HepG2 (cell line): ENCODE data around the gene DPH1. TPM values are rescaled to one million over a fixed set of nuclear protein-coding genes. Genes with fewer than 3 reads are reported as not detected.

Experiments
- FOXK1 ChIP-seq: sonication (generic); formaldehyde crosslinking; IDR thresholded peaks from 2 replicates; pipeline ENCODE4 v1.4.0; 2020; ENCODE audit warnings: low read depth, missing genetic modification reagents, borderline replicate concordance
- HOMEZ ChIP-seq: IDR thresholded peaks from 2 replicates; pipeline ENCODE4 v1.6.1; 2016; ENCODE audit warnings: low read depth
- KMT2A ChIP-seq: sonication (generic); formaldehyde crosslinking; IDR thresholded peaks from 2 replicates; pipeline ENCODE4 v1.4.0; 2020; ENCODE audit warnings: missing genetic modification reagents
- LRRFIP1 ChIP-seq: sonication (generic); formaldehyde crosslinking; conservative IDR thresholded peaks from 2 replicates; pipeline ENCODE4 v1.4.0; 2020; ENCODE audit warnings: missing genetic modification reagents
- MAF1 ChIP-seq: sonication (generic); formaldehyde crosslinking; IDR thresholded peaks from 2 replicates; pipeline ENCODE4 v1.5.0; 2020; ENCODE audit warnings: missing genetic modification reagents, borderline replicate concordance
- NFE2L2 ChIP-seq: fragments of 150-350 bp; IDR thresholded peaks from 2 replicates; pipeline ENCODE4 v1.6.1; 2014; ENCODE audit warnings: low read length
- NKX3-1 ChIP-seq: sonication (generic); formaldehyde crosslinking; IDR thresholded peaks from 2 replicates; pipeline ENCODE4 v1.5.0; 2020; ENCODE audit warnings: missing genetic modification reagents
- POGK ChIP-seq: sonication (generic); formaldehyde crosslinking; conservative IDR thresholded peaks from 2 replicates; pipeline ENCODE4 v1.8.0; 2022; ENCODE audit warnings: mild to moderate bottlenecking, moderate library complexity, missing genetic modification reagents
- PTBP1 ChIP-seq: fragments of 200-400 bp; formaldehyde crosslinking; IDR thresholded peaks from 2 replicates; pipeline ENCODE4 v1.6.1; 2018; ENCODE audit warnings: low read length, low read depth; ENCODE audit not compliant: poor library complexity, severe bottlenecking
- SALL1 ChIP-seq: sonication (generic); formaldehyde crosslinking; IDR thresholded peaks from 2 replicates; pipeline ENCODE4 v1.8.0; 2022; ENCODE audit warnings: mild to moderate bottlenecking, missing genetic modification reagents
- WIZ ChIP-seq: sonication (generic); formaldehyde crosslinking; IDR thresholded peaks from 2 replicates; pipeline ENCODE4 v1.5.1; 2020; ENCODE audit warnings: mild to moderate bottlenecking, missing genetic modification reagents
- ZFP36 ChIP-seq: fragments of 150-350 bp; IDR thresholded peaks from 2 replicates; pipeline ENCODE4 v1.6.1; 2018; ENCODE audit warnings: borderline replicate concordance, low read length, low read depth; ENCODE audit not compliant: partially characterized antibody
- ZIK1 ChIP-seq: sonication (generic); formaldehyde crosslinking; IDR thresholded peaks from 2 replicates; pipeline ENCODE4 v1.5.0; 2020; ENCODE audit warnings: mild to moderate bottlenecking, low read depth, missing genetic modification reagents, borderline replicate concordance
- ZNF292 ChIP-seq: sonication (generic); formaldehyde crosslinking; IDR thresholded peaks from 2 replicates; pipeline ENCODE4 v1.8.1; 2022; ENCODE audit warnings: mild to moderate bottlenecking, low read depth, missing genetic modification reagents, borderline replicate concordance
- ZNF34 ChIP-seq: sonication (generic); formaldehyde crosslinking; IDR thresholded peaks from 2 replicates; pipeline ENCODE4 v1.4.0; 2020; ENCODE audit warnings: mild to moderate bottlenecking, missing genetic modification reagents, borderline replicate concordance
- ZNF431 ChIP-seq: sonication (generic); formaldehyde crosslinking; IDR thresholded peaks from 2 replicates; pipeline ENCODE4 v1.9.0; 2022; ENCODE audit warnings: missing genetic modification reagents, low read depth, mild to moderate bottlenecking, borderline replicate concordance
- ZNF749 ChIP-seq: sonication (generic); formaldehyde crosslinking; IDR thresholded peaks from 2 replicates; pipeline ENCODE4 v1.8.0; 2022; ENCODE audit warnings: mild to moderate bottlenecking, missing genetic modification reagents, moderate library complexity, borderline replicate concordance
- ZNF776 ChIP-seq: sonication (generic); formaldehyde crosslinking; IDR thresholded peaks from 2 replicates; pipeline ENCODE4 v1.4.0; 2020; ENCODE audit warnings: mild to moderate bottlenecking, missing genetic modification reagents
- ZNF777 ChIP-seq: sonication (generic); formaldehyde crosslinking; IDR thresholded peaks from 2 replicates; pipeline ENCODE4 v1.4.0; 2020; ENCODE audit warnings: missing genetic modification reagents
- ZNF850 ChIP-seq: sonication (generic); formaldehyde crosslinking; conservative IDR thresholded peaks from 2 replicates; pipeline ENCODE4 v1.9.0; 2021; ENCODE audit warnings: mild to moderate bottlenecking, missing genetic modification reagents
- ZUFSP ChIP-seq: sonication (generic); formaldehyde crosslinking; IDR thresholded peaks from 2 replicates; pipeline ENCODE4 v1.9.0; 2021; ENCODE audit warnings: missing genetic modification reagents, mild to moderate bottlenecking, borderline replicate concordance
- polyA plus RNA-seq, 8 experiments: library from polyadenylated mRNA; depleted of rRNA in 3 of 8; stranded (reverse) in 7 of 8; unstranded in 1 of 8; fragments of >200 nt; fragmentation: Illumina TruSeq in 4 of 8; extraction: Trizol in 4 of 8; gene quantifications; 2 replicates each; pipeline versions ENCODE4 v1.2.1 to v1.2.3, GENCODE V29; 2011 to 2016; ENCODE audit warnings: low read depth in 4 of 8, missing spikeins in 1 of 8, mixed read lengths in 1 of 8; ENCODE audit not compliant: insufficient read depth in 1 of 8
- total RNA-seq, 5 experiments: library from RNA; depleted of rRNA; stranded (reverse); fragments of >200 nt; fragmentation: Illumina TruSeq; extraction: Trizol; gene quantifications; 2 replicates each; pipeline ENCODE4 v1.2.3, GENCODE V29; 2016; ENCODE audit warnings: low read depth in 1 of 5

Gene DPH1
- total and polyA plus RNA-seq, 2 of the 13 experiments (the other 11 are each of a cell fraction or from before 2014, with no cell fraction given), result 25.3 to 42.8 TPM

- TF ChIP-seq POGK (CRISPR knock-in tag) (no peak), ZIK1 (no peak), HOMEZ (CRISPR knock-in tag) (no peak), SALL1 (peak; percentile 45; the same call in 1 of the 2 replicates), ZFP36 (no peak), ZNF292 (no peak), NKX3-1 (0 out of 2 replicates have a peak, but pooled peaks have one; percentile 27), ZNF777 (no peak; the same call in 1 of the 2 replicates), KMT2A (CRISPR knock-in tag) (no peak), FOXK1 (CRISPR knock-in tag) (peak; percentile 8; the same call in 1 of the 2 replicates), ZNF749 (CRISPR knock-in tag) (no peak; the same call in 1 of the 2 replicates), ZNF34 (CRISPR knock-in tag) (no peak), ZUFSP (CRISPR knock-in tag) (no peak), MAF1 (no peak), ZNF776 (CRISPR knock-in tag) (no peak), NFE2L2 (no peak), ZNF850 (CRISPR knock-in tag) (no peak), PTBP1 (no peak), WIZ (CRISPR knock-in tag) (no peak), ZNF431 (CRISPR knock-in tag) (peak; percentile 35; the same call in 1 of the 2 replicates), LRRFIP1 (CRISPR knock-in tag) (no peak)
Observed at GRCh38 chr17:2049333-2050299, 19.7 kb downstream of the DPH1 start (continued).
